GM13977 (cell line): ENCODE measurements around the gene HPN.

Experiments
- DNase-seq: peaks from one replicate; pipeline ENCODE4 v3.0.0; 2012; ENCODE audit warnings: low spot score
- in situ Hi-C: fragments of 300-500 bp; cut with MboI; formaldehyde crosslinking; loops from one replicate; pipeline ENCODE4 v1.12.0; 2022; ENCODE audit warnings: low sequenced_read_pairs, low pct_unique_long_range_greater_than_20kb, mixed read lengths, inconsistent platforms; ENCODE audit not compliant: unreplicated experiment
- TF ChIP-seq, protein P1 (sequence below): IDR thresholded peaks from 2 replicates; pipeline ENCODE4 v1.5.1; 2012; ENCODE audit warnings: mild to moderate bottlenecking, control low read depth; ENCODE audit not compliant: insufficient read depth; ENCODE audit errors: extremely low read depth, missing control alignments

The HPN gene

DNA sequence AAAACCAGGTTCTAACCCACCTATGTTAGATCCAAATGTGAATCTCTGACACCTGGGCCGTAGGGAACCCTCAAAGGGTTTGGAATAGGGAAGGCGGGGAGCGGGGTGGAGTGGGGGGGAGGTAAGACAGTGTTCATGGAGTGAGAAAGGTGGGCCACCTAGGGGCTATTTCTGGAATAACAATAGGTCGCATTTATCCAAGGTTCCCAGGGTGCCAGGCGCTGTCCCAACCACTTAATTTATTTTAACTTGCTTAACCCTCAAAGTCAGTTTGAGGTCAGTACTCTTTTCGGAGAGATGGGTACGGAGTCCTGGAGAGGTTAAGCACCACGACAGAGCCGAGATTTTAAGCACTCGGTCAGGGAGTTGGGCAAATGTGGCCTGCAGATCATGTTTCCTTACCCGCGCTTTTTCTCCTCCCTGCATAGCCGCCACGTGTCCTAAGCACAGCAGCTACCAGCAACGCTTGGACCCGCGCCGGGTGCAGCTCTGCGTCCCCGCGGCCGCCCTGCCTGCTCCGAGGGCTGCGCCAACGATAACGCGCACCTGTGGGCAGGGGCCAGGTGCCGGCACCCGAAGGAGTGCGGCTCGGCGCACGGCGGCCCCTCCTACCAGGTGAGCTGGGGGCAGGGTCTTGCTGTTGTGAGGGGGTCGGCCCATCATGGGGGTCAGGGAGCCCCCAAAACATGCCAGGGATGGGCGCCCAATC, 49.1 kb downstream of the HPN start:
- TF ChIP-seq, protein P1, sequence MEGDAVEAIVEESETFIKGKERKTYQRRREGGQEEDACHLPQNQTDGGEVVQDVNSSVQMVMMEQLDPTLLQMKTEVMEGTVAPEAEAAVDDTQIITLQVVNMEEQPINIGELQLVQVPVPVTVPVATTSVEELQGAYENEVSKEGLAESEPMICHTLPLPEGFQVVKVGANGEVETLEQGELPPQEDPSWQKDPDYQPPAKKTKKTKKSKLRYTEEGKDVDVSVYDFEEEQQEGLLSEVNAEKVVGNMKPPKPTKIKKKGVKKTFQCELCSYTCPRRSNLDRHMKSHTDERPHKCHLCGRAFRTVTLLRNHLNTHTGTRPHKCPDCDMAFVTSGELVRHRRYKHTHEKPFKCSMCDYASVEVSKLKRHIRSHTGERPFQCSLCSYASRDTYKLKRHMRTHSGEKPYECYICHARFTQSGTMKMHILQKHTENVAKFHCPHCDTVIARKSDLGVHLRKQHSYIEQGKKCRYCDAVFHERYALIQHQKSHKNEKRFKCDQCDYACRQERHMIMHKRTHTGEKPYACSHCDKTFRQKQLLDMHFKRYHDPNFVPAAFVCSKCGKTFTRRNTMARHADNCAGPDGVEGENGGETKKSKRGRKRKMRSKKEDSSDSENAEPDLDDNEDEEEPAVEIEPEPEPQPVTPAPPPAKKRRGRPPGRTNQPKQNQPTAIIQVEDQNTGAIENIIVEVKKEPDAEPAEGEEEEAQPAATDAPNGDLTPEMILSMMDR = peak; percentile 64
- peak; percentile 85 for DNase-seq
- in situ Hi-C loops = no loop called here

DNA sequence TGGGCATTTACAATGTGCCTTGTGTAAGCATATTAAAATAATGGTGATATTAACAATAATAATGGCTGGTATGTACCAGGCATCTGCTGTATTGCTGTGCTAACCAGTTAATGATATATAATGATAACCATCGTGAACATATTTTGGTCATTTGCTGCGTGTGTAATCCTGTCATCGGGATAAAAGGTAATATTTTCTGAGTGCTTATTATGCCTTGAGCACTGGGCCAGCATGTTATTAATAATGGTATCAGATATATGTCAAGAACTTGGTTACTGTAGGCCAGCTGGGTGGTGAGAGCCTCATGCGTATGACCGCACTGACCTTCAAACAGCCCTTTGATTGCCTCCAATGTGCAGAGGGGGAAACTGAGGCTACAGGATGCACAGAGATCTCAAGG, 51.9 kb downstream of the HPN start:
- no peak for DNase-seq
- in situ Hi-C loops = no loop called here
- TF ChIP-seq, protein P1 = no peak

DNA sequence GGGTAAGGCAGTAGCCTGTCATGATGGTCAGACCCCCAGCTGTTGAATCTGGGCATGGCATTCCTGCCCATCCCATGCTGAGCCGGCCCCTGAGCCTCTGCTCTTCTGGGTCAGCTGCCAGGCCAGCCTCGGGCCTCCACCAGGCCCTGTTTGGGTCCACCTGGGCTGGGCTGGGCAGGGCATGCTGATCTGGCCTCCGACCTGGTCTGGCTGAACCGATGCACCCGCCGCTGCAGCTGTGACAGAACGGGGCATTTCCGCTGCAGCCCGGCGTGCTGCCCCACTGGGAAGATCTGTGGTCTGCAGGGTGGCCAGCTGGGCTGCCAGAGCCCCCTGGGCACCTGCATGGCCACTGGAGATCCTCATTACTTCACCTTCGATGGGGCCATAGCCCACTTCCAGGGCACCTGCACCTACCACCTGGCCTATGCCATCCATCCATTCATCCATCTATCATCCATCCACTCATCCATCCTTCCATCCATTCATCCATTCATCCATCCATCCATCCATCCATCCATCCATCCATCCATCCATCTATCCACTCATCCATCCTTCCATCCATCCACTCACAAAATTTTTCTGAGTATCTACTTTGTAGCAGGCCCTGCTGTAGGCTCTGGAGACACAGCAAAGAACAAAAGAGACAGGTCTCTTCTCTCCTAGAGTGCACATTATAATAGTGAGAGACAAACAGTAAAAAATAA, 52.6 kb downstream of the HPN start:
- no peak for DNase-seq
- in situ Hi-C loops = no loop called here
- TF ChIP-seq, protein P1 = no peak

DNA sequence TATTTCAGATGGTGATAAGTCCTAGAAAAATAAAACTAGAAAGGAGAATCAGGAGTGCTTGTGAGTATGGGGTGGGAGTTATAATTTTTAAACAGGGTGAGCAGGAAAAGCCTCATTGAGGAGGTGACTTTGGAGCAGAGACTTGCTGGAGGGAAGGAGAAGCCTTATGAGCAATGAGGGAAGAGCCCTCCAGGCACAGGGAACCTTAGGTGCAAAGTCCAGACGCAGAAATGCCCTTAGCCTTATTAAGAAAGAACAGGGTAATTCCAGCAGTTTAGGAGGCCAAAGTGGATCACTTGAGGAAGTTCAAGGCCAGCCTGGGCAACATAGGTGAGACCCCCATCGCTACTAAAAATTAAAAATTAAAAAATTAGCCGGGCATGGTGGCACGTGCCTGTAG, 53.1 kb downstream of the HPN start:
- TF ChIP-seq, protein P1 = no peak
- in situ Hi-C loops = no loop called here
- no peak for DNase-seq

DNA sequence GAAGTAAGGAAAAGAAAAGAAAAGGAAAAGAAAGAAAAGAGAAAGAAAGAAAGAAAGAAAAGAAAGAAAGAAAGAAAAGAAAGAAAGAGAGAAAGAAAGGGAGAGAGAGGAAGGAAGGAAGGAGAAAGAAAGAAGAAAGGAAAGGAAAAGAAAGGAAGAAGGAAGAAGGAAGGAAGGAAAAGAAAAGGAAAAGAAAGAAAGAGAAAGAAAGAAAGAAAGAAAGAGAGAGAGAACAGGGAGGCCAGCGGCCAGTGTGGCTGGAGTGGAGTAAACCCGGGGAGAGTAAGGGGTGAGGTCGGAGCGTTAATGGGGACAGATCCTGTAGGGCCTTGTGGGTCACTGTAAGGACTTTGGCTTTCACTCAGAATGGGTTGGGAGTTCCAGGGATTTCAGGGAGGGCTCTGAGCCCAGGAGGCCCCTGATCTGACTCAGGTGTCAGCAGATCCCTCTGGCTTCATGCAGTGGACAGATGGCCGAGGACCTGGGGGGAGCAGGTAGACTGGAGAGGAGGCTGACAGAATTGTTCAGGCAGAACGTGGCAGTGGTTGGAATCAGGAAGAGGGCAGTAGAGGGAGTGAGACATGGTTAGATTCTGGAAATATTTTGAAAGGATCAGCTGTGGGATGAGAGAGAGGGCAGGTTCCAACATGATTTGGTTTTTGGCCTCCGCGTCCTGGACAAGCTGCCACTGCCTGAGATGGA, 54.3 kb downstream of the HPN start:
- in situ Hi-C loops = no loop called here
- DNase-seq = no peak
- TF ChIP-seq, protein P1 = no peak

DNA sequence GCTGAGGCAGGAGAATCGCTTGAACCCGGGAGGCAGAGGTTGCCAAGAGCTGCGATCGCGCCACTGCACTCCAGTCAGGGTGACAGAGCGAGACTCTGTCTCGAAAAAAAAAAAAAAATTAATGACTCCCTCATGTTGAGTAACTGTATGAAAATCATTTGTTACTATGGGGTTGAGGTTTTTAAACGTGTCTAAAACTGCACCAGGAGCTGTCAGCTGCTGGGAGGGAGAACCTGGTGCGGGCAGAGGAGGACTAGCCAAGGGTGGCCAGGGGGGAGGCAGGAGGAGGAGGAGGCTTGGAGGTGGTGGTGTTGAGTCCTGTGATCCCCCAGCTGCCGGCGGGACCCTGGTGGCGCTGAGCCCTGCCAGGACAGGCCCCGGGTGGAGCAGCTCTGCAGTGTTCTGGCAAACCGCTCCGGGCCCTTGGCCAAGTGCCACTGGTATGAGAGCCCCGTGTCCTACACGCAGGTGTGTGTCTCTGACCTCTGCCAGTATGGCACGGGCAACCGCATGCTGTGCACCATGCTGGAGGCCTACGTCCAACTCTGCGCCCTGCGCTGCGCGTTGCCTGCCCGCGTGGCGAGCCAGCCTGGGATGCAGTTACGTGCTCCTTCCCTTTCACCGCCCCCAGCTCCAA, 57.0 kb downstream of the HPN start:
- TF ChIP-seq, protein P1 = no peak
- in situ Hi-C loops = no loop called here
- DNase-seq = no peak
